GM21786 (cell line): ENCODE measurements around the gene KIFC3.
"Not testable (repeated sequence)": the region's sequence is repeated elsewhere in the genome, so short reads cannot be mapped to it uniquely, and the experiment has no call there.

ENCODE experiments used
- ATAC-seq: cut with Tn5 transposase; IDR thresholded peaks from one replicate; pipeline ENCODE4 v1.9.1; 2021; ENCODE audit not compliant: unreplicated experiment

Gene KIFC3

DNA sequence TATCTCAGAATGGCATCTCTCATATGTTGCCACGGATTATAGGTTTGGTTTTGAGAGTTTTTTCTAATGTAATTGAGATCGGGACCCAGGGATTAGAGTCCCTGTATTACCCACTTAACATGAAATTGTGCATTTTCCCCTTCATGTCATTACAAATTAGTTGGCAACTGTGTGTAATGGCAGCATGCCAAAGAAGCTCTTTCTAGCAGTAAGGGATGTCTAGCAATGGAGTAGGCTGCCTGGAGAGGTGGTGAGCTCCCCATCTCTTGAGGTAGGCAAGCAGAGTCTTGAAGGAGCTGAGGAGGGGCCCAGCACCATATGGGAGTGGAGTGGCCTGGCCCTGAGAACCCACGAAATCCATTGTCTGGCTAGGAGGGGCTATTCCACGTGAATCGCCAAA lies 76.7 kb downstream of the KIFC3 start:
- no peak for ATAC-seq

DNA sequence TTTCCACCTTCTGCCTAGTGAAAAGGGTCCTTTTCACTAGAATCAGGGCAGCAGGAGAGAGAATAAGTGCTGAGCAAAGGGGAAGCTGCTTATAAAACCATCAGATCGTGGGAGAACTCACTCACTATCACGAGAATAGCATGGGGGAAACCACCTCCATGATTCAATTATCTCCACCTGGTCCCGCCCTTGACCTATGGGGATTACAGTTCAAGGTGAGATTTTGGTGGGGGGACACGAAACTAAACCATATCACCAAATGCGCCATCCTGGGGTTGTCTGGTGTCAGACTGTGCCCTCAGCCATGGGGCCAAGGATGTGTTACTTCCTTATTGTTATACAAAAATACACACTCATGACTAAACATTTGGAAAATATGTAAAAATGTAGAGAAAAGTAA lies 77.1 kb downstream of the KIFC3 start:
- no peak for ATAC-seq

DNA sequence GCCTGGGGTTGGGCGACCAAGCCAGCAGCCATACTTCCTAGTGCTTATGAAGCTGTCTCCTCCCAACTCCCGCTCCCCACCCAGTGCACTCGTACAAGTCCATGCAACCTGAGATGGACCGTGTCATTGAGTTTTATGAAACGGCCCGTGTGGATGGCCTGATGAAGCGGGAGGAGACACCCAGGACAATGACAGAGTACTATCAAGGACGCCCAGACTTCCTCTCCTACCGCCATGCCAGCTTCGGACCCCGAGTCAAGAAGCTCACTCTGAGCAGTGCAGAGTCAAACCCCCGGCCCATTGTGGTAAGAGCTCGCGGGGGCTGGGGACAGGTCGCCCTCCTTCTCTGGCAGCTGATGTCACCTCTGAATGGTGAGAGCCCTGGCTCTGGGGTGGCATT lies 77.8 kb downstream of the KIFC3 start:
- no peak for ATAC-seq

DNA sequence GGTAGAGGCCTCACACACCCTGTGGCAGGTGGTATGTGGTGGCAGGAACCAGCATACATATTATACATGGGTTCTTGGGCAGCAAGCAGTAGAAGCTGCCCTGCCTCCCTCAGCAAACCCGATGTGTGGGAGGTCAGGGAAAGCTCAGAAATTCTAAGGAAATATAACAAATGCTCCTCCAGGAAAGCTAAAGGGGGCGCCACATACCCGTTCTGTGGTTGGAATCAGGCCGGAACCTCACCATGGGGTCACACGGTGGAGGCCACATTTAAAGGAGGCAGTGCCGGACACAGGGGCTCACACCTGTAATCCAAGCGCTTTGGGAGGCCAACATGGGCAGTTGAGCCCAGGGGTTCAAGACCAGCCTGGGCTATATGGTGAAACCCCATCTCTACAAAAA lies 79.1 kb downstream of the KIFC3 start:
- ATAC-seq: no peak

DNA sequence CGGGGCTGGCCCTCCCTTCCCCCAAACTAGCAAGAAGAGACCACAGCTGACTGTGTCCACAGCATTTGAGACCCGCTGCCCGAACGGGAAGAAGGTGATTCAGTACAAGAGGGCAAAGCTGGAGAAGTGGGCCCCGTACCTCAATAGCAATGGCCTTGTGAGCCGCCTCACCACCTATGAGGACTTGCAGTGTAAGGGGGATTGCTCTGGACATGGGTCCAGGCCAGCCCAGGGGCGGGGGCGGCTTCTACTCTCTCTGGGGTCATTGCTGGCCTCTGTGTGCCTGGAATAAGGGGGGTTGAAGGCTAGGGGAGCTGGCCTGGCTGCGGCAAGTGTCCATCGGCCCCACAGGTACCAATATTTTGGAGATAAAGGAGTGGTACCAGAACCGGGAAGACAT lies 79.6 kb downstream of the KIFC3 start:
- ATAC-seq: no peak

DNA sequence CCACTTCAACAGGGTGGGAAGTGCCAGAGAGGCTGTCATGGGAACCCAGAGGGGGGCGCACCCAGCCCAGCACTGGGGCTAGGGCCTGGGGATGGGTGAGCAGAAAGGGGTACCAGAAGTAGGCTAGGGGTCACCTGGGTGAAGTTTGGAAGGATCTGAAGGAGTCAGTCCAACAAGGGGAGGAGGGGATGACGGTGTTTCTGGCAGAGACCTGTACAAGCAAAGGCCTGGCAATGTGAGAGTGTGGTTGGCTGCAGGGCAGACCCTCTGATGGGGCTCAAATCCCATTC lies 80.1 kb downstream of the KIFC3 start:
- no peak for ATAC-seq

DNA sequence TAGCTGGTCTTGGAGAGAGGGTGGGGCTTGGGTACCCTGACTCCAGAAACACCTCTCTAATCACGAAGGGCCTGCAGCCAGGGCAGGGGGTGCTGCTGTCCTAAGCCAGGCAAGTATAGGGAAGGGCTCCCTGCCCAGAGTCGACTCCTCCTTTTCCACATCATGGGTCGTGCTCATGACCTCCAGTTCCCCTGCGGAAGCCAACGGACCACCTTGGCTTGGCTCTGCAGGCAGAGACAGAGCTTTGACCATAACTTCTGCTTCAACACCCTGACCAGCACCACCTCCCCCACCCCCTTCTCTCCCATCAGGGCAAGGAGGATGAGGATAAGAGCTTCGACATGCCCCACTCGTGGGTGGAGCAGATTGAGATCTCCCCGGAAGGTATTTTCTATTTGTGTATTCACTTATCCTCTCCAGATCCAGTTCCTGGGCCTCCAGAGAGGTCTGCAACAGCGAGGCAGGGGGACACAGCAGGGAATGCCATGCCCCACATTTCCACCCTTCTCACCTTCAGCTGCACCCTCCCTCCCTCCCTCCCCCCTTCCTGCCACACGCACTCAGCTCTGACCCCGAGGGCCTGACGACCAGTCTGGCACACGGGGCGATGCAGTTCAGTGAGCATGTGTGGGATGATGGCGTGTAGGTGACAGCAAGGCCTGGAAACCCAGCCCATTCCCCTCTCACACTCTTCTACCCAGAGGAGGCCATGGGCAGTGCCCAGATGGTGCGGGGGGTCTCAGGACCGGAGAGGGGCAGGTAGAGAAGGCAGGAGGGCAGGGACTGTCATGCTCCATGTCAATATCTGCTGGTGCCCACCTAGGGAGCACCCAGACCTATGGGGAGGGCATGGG lies 80.7 kb downstream of the KIFC3 start:
- no peak for ATAC-seq

DNA sequence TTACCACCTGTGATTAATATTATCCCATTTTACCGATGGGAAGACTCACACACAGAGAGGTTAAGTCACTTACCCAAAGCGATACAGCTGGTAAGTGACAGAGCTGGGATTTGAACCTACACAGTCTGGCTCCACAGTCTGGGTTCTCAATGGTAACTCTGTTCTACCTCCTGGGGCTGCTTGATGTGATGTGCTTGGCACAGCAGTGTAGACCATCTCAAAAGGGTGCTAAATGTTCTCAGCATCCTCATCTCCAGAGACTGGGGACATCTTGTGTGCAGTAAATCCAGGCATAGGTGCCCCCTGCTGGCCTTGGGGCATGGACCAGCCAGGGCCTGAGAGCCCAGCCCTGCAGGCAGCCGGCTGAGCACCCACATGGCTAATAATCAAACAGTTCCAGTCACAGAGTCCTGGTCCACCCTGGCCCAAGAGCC lies 82.1 kb downstream of the KIFC3 start:
- no peak for ATAC-seq

DNA sequence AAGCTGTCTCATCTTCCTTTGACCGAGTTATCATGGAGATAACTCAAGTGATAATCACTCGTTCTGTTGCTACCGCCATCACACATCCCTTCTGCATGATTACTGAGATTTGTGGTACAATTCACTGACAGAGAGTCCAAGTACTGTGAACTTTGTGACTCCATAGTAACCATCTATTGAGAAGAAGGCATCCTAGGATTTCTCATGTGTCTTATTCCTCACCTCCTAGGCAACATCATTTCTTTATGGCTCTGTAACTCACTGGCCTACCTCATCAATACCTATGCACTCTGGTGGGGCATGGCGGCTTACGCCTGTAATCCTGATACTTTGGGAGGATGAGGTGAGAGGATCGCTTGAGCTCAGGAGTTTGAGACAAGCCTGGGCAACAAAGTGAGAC lies 88.2 kb downstream of the KIFC3 start:
- no peak for ATAC-seq

DNA sequence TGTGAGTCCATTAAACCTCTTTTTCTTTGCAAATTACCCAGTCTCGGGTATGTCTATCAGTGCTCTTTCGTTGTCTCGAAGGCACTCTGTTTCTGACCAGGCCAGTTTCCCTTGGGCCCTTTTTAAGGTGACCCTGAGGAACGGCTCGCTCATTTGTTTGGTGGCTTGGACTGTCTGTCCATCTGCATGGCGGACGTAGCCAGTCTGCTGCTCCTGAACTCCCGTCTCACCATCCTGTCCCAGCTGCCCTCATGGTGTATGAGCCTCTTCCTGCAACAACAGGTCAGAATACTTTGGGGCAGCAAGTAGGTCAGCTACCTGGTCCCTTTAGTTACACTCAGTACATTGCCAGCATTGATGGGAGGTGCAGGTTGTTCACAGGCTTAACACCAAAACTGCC lies 88.7 kb downstream of the KIFC3 start:
- ATAC-seq: no peak

DNA sequence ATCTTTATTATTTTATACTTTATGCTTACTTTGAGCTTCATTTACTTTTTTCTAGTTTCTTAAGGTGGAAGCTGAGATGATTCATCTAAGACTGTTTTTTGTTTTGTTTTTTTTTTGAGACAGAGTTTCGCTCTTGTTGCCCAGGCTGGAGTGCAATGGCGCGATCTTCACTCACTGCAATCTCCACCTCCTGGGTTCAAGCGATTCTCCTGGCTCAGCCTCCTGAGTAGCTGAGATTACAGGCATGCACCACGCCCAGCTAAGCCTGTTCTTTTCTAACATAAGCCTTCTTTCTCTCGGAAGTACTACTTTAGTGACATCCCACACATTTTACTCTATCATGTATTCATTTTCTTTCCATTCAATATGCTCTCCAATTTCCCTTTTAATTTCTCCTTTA lies 89.7 kb downstream of the KIFC3 start:
- not testable (repeated sequence) for ATAC-seq

DNA sequence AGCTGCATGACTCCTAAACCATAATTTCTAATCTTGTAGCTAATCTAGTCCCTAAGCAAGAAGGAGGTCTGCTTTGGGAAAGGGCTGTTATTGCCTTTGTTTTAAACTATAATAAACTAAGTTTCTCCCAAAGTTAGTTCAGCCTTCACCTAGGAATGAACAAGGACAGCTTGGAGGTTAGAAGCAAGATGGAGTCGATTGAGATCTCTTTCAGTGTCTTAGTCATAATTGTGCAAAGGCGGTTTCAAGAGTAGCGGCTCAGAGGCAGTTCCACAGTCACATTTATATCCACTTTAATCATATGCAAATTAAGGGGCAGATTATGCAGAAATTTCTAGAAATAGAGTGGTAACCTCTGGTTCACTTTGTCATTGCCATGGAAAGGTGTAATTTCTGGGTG lies 90.3 kb downstream of the KIFC3 start:
- no peak for ATAC-seq

DNA sequence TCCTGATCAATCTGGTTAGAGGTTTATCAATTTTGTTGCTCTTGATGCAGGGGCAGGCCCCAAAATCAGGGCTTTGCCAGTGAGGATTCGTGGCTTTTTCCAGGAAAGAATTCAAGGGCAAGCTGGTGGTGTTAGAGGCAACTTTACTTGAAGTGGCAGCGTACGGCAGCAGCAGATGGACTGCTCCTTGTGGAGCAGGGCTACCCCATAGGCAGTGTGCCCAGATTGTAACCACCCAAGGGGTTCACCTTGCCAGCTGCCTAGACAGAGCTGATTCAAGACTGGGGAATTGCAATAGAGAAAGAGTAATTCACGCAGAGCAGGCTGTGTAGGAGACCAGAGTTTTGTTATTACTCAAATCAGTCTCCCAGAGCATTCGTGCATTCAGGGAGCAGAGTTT lies 90.9 kb downstream of the KIFC3 start:
- ATAC-seq: no peak

DNA sequence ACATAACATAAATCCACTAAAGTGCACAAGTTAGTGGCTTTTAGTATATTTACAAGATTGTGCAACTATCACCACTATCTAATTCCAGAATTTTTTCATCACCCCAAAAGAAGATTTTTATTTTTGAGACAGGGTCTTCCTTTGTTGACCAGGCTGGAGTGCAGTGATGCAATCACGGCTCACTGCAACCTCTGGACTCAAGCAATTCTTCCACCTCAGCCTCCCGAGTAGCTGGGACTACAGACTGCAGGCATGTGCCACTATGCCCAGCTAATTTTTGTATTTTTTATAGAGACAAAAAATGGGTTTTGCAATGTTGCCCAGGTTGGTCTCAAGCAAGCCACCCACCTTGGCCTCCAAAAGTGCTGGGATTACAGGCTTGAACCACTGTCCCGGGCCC lies 92.6 kb downstream of the KIFC3 start:
- no peak for ATAC-seq
